Calu3 (cell line): ENCODE results near the gene KCNAB3. TPM values are rescaled to one million over a fixed set of nuclear protein-coding genes. Genes with fewer than 3 reads are reported as not detected.

Experiments
- BruUV-seq: library from RNA; stranded (reverse); fragments of 400-500 nt; replicated peaks from 2 replicates; lab custom pipeline; 2021; lab: Mats Ljungman, UMichigan
- CTCF ChIA-PET: fragments of 300-600 bp; sonication (Branson Sonifier 250); formaldehyde crosslinking; loops from one replicate; lab custom pipeline; 2022; ENCODE audit warnings: antibody characterized with exemption; lab: Charles Lee
- DNase-seq: peaks from one replicate; pipeline ENCODE4 v3.0.0; 2022
- H3K27ac Mint-ChIP-seq: one replicate; pipeline ENCODE4 v1.8.0; 2022; ENCODE audit warnings: mixed read lengths; ENCODE audit not compliant: unreplicated experiment
- H3K27me3 Mint-ChIP-seq: one replicate; pipeline ENCODE4 v1.8.0; 2022; ENCODE audit warnings: mixed read lengths; ENCODE audit not compliant: unreplicated experiment
- H3K36me3 Mint-ChIP-seq: one replicate; pipeline ENCODE4 v1.8.0; 2022; ENCODE audit warnings: mild to moderate bottlenecking, moderate library complexity, mixed read lengths; ENCODE audit not compliant: insufficient read depth, unreplicated experiment
- H3K4me1 Mint-ChIP-seq: one replicate; pipeline ENCODE4 v1.8.0; 2022; ENCODE audit warnings: mild to moderate bottlenecking, low read depth, mixed read lengths; ENCODE audit not compliant: unreplicated experiment
- H3K4me3 Mint-ChIP-seq: one replicate; pipeline ENCODE4 v1.8.0; 2022; ENCODE audit warnings: mild to moderate bottlenecking, low read depth, moderate library complexity, mixed read lengths; ENCODE audit not compliant: unreplicated experiment
- H3K9me3 Mint-ChIP-seq: one replicate; pipeline ENCODE4 v1.8.0; 2022; ENCODE audit warnings: low read depth, mixed read lengths; ENCODE audit not compliant: unreplicated experiment
- CTCF ChIP-seq: fragments of 200-600 bp; IDR thresholded peaks from one replicate; pipeline ENCODE4 v1.8.0; 2022; ENCODE audit warnings: antibody characterized with exemption; ENCODE audit not compliant: unreplicated experiment
- intact Hi-C: fragments of 100-400 bp; cut with micrococcal nuclease; formaldehyde crosslinking; loops from one replicate; pipeline ENCODE4 v1.10.0; 2022; ENCODE audit not compliant: unreplicated experiment
- total RNA-seq: library from RNA; stranded (reverse); gene quantifications from 2 replicates; pipeline ENCODE4 v1.2.3, GENCODE V29; 2022

The KCNAB3 gene
- total RNA-seq, 1 experiment from 2014 or later = 4.8 TPM

- Mint-ChIP-seq H3K4me3 (no peak overlapping the region), H3K4me1 (no peaks in the 10 kb centered on the region), H3K27ac (no peak overlapping the region), H3K9me3 (no peaks in the 10 kb centered on the region), H3K36me3 (peaks cover 36% of the 10 kb centered on the region), H3K27me3 (no peaks in the 10 kb centered on the region)
- TF ChIP-seq CTCF = no peak
- DNase-seq = no peak
- CTCF ChIA-PET = no interaction called here
- intact Hi-C loops = loop anchor here (5.0 kb wide), 1 partner anchor 35 kb away; no protein-coding TSS in a partner anchor
- BruUV-seq = no TSS peak
These were observed 32.6 kb downstream of the KCNAB3 start for GRCh38 chr17:7897090-7897489.

- no peak overlapping the region for H3K27ac Mint-ChIP-seq
- no peaks in the 10 kb centered on the region for H3K27me3 Mint-ChIP-seq
- CTCF ChIA-PET = no interaction called here
- peaks cover 8% of the 10 kb centered on the region for H3K4me1 Mint-ChIP-seq
- intact Hi-C loops = loop anchor here (5.0 kb wide), 1 partner anchor 33 kb away; no protein-coding TSS in a partner anchor
- H3K9me3 Mint-ChIP-seq = no peaks in the 10 kb centered on the region
- no peak for TF ChIP-seq CTCF
- H3K4me3 Mint-ChIP-seq = no peak overlapping the region
- no peak for DNase-seq
- BruUV-seq = no TSS peak
- peaks cover 30% of the 10 kb centered on the region for H3K36me3 Mint-ChIP-seq
These were observed 34.8 kb downstream of the KCNAB3 start for GRCh38 chr17:7894866-7895265.

GRCh38 chr17:7894226-7894625, 35.4 kb downstream of the KCNAB3 start:
- Mint-ChIP-seq H3K27me3 (no peaks in the 10 kb centered on the region), H3K9me3 (no peaks in the 10 kb centered on the region), H3K36me3 (peaks cover 25% of the 10 kb centered on the region), H3K4me3 (no peak overlapping the region), H3K4me1 (peaks cover 8% of the 10 kb centered on the region), H3K27ac (no peak overlapping the region)
- no peak for TF ChIP-seq CTCF
- no peak for DNase-seq
- intact Hi-C loops = no loop called here
- TSS peak; percentile 26 for BruUV-seq
- CTCF ChIA-PET = no interaction called here

- no TSS peak for BruUV-seq
- Mint-ChIP-seq H3K27me3 (no peaks in the 10 kb centered on the region), H3K9me3 (no peaks in the 10 kb centered on the region), H3K4me3 (no peak overlapping the region), H3K27ac (no peak overlapping the region), H3K36me3 (peaks cover 25% of the 10 kb centered on the region), H3K4me1 (peaks cover 8% of the 10 kb centered on the region)
- no peak for TF ChIP-seq CTCF
- intact Hi-C loops = no loop called here
- CTCF ChIA-PET = no interaction called here
- DNase-seq = no peak
These were observed 36.3 kb downstream of the KCNAB3 start for GRCh38 chr17:7893187-7893880.
